GM06990 (cell line): ENCODE results near the gene ANAPC2.
A peak's percentile ranks its signal among the peaks of the same experiment; 100 is the strongest.

Source experiments
- DNase-seq: peaks from one replicate; pipeline ENCODE4 v3.0.0-alpha.2; 2011; ENCODE audit not compliant: insufficient read length; ENCODE audit errors: extremely low read depth
- H3K27me3 ChIP-seq: replicated peaks from 2 replicates; pipeline ENCODE4 v1.6.0; 2011; ENCODE audit warnings: low read length; ENCODE audit not compliant: control insufficient read depth, insufficient read depth
- H3K36me3 ChIP-seq: 2 replicates; pipeline ENCODE4 v1.5.1; 2011; ENCODE audit warnings: low read length; ENCODE audit not compliant: control insufficient read depth, insufficient read depth
- H3K4me3 ChIP-seq: replicated peaks from 2 replicates; pipeline ENCODE4 v1.5.1; 2011; ENCODE audit warnings: low read depth, mild to moderate bottlenecking, control low read depth, low read length
- TF ChIP-seq, protein P1 (sequence below): IDR thresholded peaks from 2 replicates; pipeline ENCODE4 v1.5.1; 2011; ENCODE audit warnings: low read length, control low read depth, mild to moderate bottlenecking, inconsistent platforms; ENCODE audit not compliant: insufficient read depth, poor library complexity, severe bottlenecking

Gene ANAPC2

DNA sequence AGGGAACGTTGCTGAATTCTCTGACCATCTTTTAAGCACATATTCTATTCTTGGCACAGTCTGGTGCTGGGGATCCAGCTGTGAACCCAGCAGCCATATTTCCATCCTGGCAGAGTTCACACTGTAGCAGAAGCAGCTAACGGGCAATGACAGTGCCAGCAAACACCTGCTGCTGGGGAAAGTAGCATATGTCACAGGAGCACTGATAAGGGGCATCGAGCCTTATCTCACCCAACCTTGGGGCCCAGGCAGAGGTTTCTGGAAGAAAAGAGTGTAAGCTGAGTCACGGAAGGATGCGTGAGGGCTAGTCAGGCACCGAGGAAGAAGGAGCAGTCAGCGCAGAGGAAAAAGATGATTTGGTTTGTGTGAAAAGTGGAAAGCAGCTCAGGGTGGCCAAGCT, 18.2 kb upstream of the ANAPC2 start:
- peaks cover 7% of the 10 kb centered on the region for H3K36me3 ChIP-seq
- DNase-seq: no peak
- no peaks in the 10 kb centered on the region for H3K27me3 ChIP-seq
- TF ChIP-seq, protein P1, sequence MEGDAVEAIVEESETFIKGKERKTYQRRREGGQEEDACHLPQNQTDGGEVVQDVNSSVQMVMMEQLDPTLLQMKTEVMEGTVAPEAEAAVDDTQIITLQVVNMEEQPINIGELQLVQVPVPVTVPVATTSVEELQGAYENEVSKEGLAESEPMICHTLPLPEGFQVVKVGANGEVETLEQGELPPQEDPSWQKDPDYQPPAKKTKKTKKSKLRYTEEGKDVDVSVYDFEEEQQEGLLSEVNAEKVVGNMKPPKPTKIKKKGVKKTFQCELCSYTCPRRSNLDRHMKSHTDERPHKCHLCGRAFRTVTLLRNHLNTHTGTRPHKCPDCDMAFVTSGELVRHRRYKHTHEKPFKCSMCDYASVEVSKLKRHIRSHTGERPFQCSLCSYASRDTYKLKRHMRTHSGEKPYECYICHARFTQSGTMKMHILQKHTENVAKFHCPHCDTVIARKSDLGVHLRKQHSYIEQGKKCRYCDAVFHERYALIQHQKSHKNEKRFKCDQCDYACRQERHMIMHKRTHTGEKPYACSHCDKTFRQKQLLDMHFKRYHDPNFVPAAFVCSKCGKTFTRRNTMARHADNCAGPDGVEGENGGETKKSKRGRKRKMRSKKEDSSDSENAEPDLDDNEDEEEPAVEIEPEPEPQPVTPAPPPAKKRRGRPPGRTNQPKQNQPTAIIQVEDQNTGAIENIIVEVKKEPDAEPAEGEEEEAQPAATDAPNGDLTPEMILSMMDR: no peak
- H3K4me3 ChIP-seq: peak overlapping the region; percentile 91

GRCh38 chr9:137205126-137206069, 17.0 kb upstream of the ANAPC2 start, which contains the start of the genes NDOR1 and TMEM203:
NDOR1 (plus strand) TSS chr9:137205700; CDS start chr9:137205778, 78 bp downstream.
TMEM203 (minus strand) TSS chr9:137205648; CDS start chr9:137205414, 234 bp downstream.
- Histone ChIP-seq H3K4me3 (peak within 1 kb of the TSS; percentile 91), H3K36me3 (peaks cover 7% of the 10 kb centered on the region), H3K27me3 (no peaks in the 10 kb centered on the region)
- TF ChIP-seq, protein P1: no peak
- peak; percentile 89 for DNase-seq

DNA sequence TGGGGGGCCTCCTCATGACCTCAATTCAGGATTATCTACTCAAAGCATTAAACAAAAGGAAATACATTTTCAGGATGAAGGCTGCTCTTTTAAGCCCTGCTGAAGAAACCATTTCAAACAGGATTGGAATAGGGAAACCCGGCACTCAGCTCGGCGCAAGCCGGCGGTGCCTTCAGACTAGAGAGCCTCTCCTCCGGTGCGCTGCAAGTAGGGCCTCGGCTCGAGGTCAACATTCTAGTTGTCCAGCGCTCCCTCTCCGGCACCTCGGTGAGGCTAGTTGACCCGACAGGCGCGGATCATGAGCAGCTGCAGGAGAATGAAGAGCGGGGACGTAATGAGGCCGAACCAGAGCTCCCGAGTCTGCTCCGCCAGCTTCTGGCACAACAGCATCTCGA, 16.4 kb upstream of the ANAPC2 start:
- Histone ChIP-seq H3K36me3 (peaks cover 7% of the 10 kb centered on the region), H3K4me3 (peak overlapping the region; percentile 91)
- TF ChIP-seq, protein P1: no peak

GRCh38 chr9:137202966-137203365, 14.6 kb upstream of the ANAPC2 start:
- TF ChIP-seq, protein P1: no peak
- H3K27me3 ChIP-seq: no peaks in the 10 kb centered on the region
- no peak for DNase-seq
- peaks cover 2% of the 10 kb centered on the region; the same call in 1 of the 2 replicates for H3K36me3 ChIP-seq
- no peak overlapping the region for H3K4me3 ChIP-seq

More for the DNA sequence above, 16.4 kb upstream of the ANAPC2 start:
- no peaks in the 10 kb centered on the region for H3K27me3 ChIP-seq
- no peak for DNase-seq

- Histone ChIP-seq H3K27me3 (no peaks in the 10 kb centered on the region), H3K4me3 (peak overlapping the region; percentile 90), H3K36me3 (no peaks in the 10 kb centered on the region)
- TF ChIP-seq, protein P1: no peak
- no peak for DNase-seq
Observed at GRCh38 chr9:137201205-137201868, 13.0 kb upstream of the ANAPC2 start.
